ENCODE data around the gene RIMKLA.

Gene RIMKLA

GRCh38 chr1:42380586-42381279 lies at the start of gene RIMKLA:
TSS of gene RIMKLA (plus strand) at chr1:42380792. CDS start at chr1:42380935, 143 bp downstream.
- DNase-seq (ENCODE audit: low read depth) = no peak

- DNase-seq (ENCODE audit: low read depth) = no peak
Measured at GRCh38 chr1:42332877-42333276, 47.7 kb upstream of the RIMKLA start.

- no peak for DNase-seq (ENCODE audit: low read depth)
Measured at GRCh38 chr1:42333662-42334239, 46.8 kb upstream of the RIMKLA start.

- no peak for DNase-seq (ENCODE audit: low read depth)
Measured at GRCh38 chr1:42334240-42335049, 46.1 kb upstream of the RIMKLA start.

GRCh38 chr1:42335050-42335808 lies 45.4 kb upstream of the RIMKLA start, which contains the start of gene FOXJ3:
TSS of gene FOXJ3 (minus strand) at chr1:42335235. CDS start at chr1:42311093, 24,142 bp downstream.
- peak; percentile 79 for DNase-seq (ENCODE audit: low read depth)

- no peak for DNase-seq (ENCODE audit: low read depth)
Measured at GRCh38 chr1:42335809-42336518, 44.6 kb upstream of the RIMKLA start.

- no peak for DNase-seq (ENCODE audit: low read depth)
Measured at GRCh38 chr1:42336978-42337377, 43.6 kb upstream of the RIMKLA start.

- no peak for DNase-seq (ENCODE audit: low read depth)
Measured at GRCh38 chr1:42340093-42340492, 40.5 kb upstream of the RIMKLA start.

GRCh38 chr1:42340901-42341300 lies 39.7 kb upstream of the RIMKLA start:
- no peak for DNase-seq (ENCODE audit: low read depth)

GRCh38 chr1:42343049-42343448 lies 37.5 kb upstream of the RIMKLA start:
- DNase-seq (ENCODE audit: low read depth) = no peak

- no peak for DNase-seq (ENCODE audit: low read depth)
Measured at GRCh38 chr1:42348498-42348897, 32.1 kb upstream of the RIMKLA start.

- DNase-seq (ENCODE audit: low read depth) = no peak
Measured at GRCh38 chr1:42350086-42350485, 30.5 kb upstream of the RIMKLA start.

- no peak for DNase-seq (ENCODE audit: low read depth)
Measured at GRCh38 chr1:42358791-42359190, 21.8 kb upstream of the RIMKLA start.

- DNase-seq (ENCODE audit: low read depth) = no peak
Measured at GRCh38 chr1:42359466-42359865, 21.1 kb upstream of the RIMKLA start.

GRCh38 chr1:42364089-42364488 lies 16.5 kb upstream of the RIMKLA start:
- no peak for DNase-seq (ENCODE audit: low read depth)

GRCh38 chr1:42364542-42364941 lies 16.1 kb upstream of the RIMKLA start:
- DNase-seq (ENCODE audit: low read depth) = no peak

GRCh38 chr1:42365118-42365517 lies 15.5 kb upstream of the RIMKLA start:
- DNase-seq (ENCODE audit: low read depth) = no peak

- no peak for DNase-seq (ENCODE audit: low read depth)
Measured at GRCh38 chr1:42368096-42368795, 12.3 kb upstream of the RIMKLA start.

GRCh38 chr1:42369471-42369870 lies 11.1 kb upstream of the RIMKLA start:
- DNase-seq (ENCODE audit: low read depth) = no peak

GRCh38 chr1:42370876-42371549 lies 9.6 kb upstream of the RIMKLA start:
- DNase-seq (ENCODE audit: low read depth) = no peak
